T follicular helper cell (primary cell): ENCODE results near the gene RASD1.
"Not testable (repeated sequence)": the region's sequence is repeated elsewhere in the genome, so short reads cannot be mapped to it uniquely, and the experiment has no call there.

Experiments used
- DNase-seq: peaks from one replicate; pipeline ENCODE4 v3.0.0-alpha.2; 2020; ENCODE audit warnings: low read depth

RASD1 gene

GRCh38 chr17:17469358-17469757 lies 26.8 kb downstream of the RASD1 start:
- DNase-seq, result no peak

GRCh38 chr17:17468217-17469010 lies 27.8 kb downstream of the RASD1 start:
- DNase-seq, result no peak

- DNase-seq, result no peak
Observed at GRCh38 chr17:17467720-17468119, 28.5 kb downstream of the RASD1 start.

- DNase-seq, result no peak
Observed at GRCh38 chr17:17467016-17467415, 29.2 kb downstream of the RASD1 start.

- no peak for DNase-seq
Observed at GRCh38 chr17:17466511-17466910, 29.7 kb downstream of the RASD1 start.

- not testable (repeated sequence) for DNase-seq
Observed at GRCh38 chr17:17465878-17466277, 30.3 kb downstream of the RASD1 start.

GRCh38 chr17:17463821-17464220 lies 32.4 kb downstream of the RASD1 start:
- DNase-seq, result no peak

- DNase-seq, result no peak
Observed at GRCh38 chr17:17462048-17462824, 34.0 kb downstream of the RASD1 start.

GRCh38 chr17:17460038-17460437 lies 36.2 kb downstream of the RASD1 start:
- no peak for DNase-seq

GRCh38 chr17:17457680-17458079 lies 38.5 kb downstream of the RASD1 start:
- no peak for DNase-seq

- no peak for DNase-seq
Observed at GRCh38 chr17:17456251-17456650, 39.9 kb downstream of the RASD1 start.

GRCh38 chr17:17455173-17455572 lies 41.0 kb downstream of the RASD1 start:
- no peak for DNase-seq

- DNase-seq, result not testable (repeated sequence)
Observed at GRCh38 chr17:17454700-17455099, 41.5 kb downstream of the RASD1 start.

GRCh38 chr17:17454276-17454675 lies 41.9 kb downstream of the RASD1 start:
- no peak for DNase-seq

GRCh38 chr17:17453088-17453487 lies 43.1 kb downstream of the RASD1 start:
- no peak for DNase-seq

GRCh38 chr17:17448723-17449122 lies 47.5 kb downstream of the RASD1 start:
- no peak for DNase-seq

- DNase-seq, result no peak
Observed at GRCh38 chr17:17448076-17448475, 48.1 kb downstream of the RASD1 start.

GRCh38 chr17:17447264-17447663 lies 48.9 kb downstream of the RASD1 start:
- DNase-seq, result no peak

- DNase-seq, result no peak
Observed at GRCh38 chr17:17446666-17447155, 49.5 kb downstream of the RASD1 start.

- DNase-seq, result no peak
Observed at GRCh38 chr17:17445925-17446665, 50.1 kb downstream of the RASD1 start.

GRCh38 chr17:17445296-17445924 lies 50.8 kb downstream of the RASD1 start:
- DNase-seq, result no peak
